OCI-M2 (cell line): Measurements from ENCODE around the gene GPR39.

ENCODE experiments used
- DNase-seq: peaks from one replicate; lab custom pipeline; 2025; ENCODE audit not compliant: unreplicated experiment; lab: John Stamatoyannopoulos, UW

Gene GPR39

DNA sequence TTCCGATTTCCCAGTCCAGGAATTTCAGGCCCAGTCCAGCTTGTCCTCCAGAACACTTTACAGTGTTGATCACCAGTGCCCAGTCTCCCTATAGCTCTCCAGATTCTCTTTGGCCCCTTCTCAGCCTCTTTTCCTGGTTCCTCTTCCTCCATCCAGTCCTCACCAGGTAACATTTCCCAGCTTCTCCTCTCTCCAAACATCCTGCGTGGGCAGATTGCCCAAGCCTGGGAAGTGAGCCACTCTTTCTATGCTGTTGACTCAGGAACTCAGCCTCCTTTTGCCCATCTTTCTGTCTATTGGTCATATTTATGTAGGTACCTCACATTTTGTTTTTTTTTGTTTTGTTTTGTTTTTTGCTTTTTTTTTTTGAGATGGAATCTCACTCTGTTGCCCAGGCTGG lies 144.0 kb downstream of the GPR39 start:
- DNase-seq, result no peak

DNA sequence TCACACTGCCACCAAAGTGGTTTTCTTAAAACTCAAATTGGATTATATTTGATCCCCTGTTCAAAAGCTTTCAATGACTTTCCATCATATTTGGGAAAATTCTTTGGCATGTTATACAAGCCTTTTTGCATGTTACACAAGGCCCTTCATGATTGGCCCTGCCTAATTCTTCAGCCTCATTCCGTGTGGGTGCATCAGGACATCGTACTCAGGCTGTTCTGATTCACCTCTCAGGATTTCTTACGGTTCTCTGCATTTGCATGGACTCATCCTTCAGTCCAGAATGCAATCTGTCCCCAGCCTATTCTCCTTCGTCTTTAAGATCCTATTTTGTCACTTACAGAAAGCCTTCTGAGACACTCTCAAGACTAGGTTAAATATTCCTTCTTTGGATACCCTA lies 145.6 kb downstream of the GPR39 start:
- no peak for DNase-seq

DNA sequence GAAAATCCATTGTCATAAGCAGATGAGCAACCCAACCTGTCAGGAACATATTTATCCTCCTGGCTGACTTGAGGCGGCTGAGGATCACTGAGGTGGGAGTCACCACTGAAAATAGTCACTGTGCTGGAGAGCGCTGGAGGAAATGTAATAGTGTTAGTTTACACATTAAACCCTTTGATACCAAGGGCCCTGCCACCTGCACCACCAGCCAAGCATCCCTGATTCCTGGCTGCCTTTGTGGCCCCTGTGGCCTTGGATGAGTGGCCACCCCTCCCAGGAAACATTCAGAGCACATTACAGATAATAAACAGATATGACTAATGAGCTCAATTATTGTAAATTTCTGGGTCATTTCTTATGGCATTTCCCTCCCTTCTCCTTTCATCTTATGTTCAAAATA lies 147.5 kb downstream of the GPR39 start:
- DNase-seq, result no peak

DNA sequence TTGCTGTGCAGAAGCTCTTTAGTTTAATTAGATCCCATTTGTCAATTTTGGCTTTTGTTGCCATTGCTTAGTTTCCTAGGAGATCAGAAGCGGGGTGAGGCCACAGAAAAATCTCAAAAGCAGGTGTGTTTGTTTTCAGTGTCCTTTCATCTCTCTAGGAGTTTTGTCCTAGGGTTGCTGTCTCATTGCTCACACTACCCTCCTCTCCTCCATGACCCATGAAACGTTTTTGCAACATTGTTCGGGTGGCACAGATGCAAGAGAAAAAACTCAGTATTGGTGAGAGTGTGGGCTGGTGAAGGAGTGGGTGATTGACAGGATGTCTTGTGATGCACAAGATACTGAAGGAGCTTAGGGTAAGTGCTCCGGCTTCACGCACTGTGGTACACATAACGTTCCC lies 149.8 kb downstream of the GPR39 start:
- no peak for DNase-seq

DNA sequence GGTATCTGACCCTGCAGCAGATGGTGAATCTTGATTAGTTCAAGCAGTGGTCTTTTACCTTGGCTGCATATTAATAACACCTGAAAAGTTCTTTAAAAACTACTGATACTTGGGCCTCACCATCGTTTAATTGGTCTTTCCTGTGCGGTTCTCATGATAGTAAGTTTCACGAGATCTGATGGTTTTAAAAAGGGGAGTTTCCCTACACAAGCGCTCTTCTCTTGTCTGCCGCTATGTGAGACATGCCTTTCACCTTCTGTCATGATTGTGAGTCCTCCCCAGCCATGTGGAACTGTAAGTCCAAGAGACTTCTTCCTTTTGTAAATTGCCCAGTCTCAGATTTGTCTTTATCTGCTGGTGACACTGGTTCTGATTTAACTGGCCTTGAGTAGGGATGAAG lies 151.1 kb downstream of the GPR39 start:
- DNase-seq, result no peak

DNA sequence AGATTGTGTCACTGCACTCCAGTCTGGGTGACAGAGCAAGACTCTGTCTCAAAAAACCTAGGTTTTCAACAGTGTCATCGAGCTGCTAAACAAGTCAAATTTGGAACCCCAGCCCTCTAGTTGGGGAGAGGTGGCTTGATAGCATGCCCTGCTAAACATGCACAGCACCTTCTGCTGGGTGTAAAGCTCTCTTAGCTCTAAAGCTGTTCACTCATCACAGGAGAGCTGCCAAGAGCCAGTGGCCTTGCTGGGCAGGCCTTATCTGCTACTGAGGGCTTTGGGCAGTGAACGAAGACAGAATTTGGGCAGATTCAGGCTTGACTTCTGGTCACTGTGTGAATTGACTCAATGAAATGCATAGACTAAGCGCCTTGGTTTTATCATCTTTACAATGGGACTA lies 152.1 kb downstream of the GPR39 start:
- DNase-seq, result no peak

DNA sequence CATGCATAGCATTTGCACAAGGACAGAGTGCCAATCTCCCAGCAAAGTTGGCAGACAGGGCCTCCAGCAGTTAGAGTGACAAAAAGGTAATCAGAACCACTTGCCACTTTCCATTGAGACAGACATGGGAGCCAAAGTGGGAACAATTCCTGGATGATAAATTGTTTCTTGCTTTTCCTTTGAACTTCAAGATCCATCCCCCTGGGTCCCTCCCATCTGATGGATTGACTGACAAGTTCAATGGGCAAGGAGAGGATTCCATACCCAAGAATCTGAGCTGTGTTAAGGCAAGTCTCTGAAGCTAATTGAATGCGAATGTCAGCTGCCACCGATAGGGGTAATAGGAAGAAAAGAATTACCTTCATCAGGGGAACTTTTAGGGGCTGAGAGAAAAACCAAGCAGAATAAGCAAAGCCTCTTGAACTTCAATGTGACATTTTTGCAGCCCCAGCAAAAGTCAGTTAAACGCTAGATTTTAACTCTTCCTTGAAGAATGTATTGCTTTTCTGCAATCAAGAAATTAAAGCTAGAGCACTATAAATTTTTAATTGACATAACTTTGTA lies 156.9 kb downstream of the GPR39 start:
- DNase-seq, result no peak

DNA sequence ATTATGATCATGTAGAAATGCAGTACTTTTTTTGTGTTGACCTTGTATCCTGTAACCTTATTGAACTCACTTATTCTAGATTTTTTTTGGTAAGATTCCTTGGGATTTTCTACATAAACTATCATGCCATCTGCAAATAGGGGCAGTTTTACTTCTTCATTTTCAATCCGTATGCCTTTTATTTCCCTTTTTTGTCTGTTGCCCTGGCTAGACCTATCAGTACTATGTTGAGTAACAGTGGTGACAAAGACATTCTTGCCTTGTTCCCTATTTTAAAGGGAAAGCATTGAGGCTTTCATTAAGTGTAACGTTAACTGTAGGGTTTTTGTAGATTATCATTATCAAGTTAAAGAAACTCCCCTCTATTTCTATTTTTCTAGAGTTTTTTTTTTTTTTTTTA lies 161.1 kb downstream of the GPR39 start:
- DNase-seq, result no peak

DNA sequence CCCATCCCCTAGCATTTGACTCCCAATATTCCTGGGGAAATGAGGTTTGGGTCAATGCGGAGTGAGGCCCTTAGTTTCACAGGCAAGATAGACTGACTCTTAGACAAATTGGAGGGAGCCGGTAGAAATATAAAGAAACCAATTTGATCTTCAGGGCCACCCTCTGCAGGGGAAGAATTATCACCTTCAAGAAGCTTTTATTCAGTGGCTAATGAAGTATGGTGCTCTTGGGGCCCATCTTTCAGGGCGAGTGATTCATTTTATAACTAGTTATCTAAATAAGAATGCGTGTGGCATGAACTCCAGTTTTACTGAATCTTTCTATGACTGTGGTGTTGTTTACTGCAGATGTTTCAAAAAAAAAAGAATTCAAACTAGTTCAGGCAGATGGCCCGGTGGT lies 165.0 kb downstream of the GPR39 start:
- DNase-seq, result no peak

DNA sequence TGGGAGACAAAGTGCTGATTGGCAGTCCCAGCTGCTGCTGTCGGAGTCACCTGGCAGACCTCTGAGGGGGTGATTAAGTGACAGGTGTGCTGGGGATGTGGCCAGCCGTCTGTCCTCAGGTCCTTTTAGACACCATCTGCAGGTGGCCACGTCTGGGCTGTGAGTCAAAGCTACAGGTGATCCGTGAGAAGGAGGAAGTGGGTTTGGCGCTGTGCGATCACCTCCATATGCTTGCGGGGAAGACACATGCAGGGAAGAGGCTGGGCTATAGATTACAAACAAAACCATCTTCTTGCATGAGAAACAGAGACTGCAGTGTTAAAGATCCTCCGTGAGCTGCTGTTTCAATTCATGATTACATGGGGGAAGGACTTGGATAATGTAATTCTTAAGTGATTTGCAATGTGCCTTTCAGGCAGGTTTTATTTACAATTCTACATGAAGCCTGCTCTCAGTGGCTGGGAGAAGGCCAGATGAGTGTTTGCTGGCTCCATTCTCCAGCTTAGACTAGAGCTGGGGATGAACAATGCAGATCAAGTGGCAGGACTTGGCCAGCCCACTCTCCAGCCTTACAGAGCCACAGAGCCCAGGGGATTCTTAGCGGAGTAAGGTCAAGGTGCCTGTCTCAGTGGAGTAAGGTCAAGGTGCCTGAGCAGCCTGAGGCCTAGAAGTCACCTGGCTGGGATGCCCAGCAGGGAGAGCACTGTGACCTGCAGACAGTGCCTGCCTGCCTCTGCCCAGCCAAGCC lies 165.6 kb downstream of the GPR39 start:
- DNase-seq, result no peak

DNA sequence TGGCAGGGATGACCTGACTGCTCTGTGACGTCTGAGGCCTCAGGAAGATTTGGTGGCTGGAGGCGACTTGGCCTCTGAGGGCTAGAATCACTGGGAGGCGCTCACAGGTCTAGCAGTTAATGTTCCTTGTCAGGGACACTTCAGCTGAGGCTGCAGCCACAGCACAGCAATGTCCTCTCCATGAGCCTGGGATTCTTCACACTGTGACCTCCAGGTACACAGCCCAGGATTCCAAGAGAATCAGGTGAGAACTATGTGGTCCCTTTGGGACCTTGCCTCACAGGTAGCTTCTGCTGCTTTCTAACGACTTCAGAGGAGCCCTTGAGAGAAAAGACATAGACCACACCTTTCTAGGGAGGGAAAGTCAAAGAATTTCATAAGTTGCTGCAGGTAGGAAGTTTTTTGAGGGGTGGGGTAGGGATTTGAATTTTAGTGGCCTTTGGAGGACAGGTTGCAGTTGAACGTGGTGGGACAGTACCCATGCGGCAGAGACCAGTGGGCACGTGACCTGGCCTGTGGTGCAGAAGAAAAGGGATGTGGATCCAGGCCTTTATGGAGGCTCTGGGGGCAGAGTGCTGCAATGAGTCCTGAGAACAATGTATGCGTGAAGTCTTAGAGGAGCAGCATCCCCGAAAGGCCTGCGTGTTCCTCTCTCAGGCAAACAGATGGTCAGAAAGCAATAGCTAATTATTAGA lies 167.2 kb downstream of the GPR39 start:
- no peak for DNase-seq

DNA sequence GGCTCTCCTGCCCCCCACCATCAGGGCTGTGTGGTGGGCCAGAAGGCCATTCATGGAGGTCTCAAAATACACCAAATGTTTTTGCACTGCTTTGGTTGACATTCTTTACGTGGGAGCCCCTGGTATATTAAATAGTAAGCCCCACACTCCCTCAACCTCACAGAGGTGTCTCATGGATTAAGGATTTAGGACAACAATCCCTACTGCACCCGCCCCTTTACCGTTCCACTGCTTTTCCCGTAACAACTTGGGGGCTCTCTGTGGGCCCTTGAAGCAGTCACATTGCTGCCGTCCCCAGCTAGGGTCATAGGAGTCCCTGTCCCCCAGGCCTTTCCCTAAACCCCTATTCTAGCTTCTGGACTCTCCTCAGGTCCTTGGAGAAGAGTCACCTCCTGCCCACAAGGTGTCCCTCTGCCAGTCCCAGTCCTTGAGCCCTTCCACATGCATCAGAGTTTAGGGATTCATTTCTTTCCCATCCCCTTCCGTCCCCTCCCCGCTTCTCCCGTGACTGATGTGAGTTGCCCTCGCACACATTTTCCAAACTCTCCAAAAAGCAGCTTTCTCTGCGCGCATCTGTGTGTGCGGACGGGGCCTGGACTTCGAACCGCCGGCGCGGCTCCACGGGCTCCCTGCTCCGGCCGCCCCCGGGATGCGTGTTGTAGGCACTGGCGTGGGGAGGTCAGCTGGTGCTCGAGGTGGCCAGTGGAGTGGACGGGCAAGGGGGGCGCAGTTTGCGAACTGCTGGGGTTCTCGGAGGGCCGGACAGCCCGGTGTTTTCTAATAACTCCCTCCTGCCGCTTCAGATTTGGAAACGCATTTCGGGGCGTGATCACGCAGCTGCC lies 168.6 kb downstream of the GPR39 start:
- DNase-seq, result no peak

DNA sequence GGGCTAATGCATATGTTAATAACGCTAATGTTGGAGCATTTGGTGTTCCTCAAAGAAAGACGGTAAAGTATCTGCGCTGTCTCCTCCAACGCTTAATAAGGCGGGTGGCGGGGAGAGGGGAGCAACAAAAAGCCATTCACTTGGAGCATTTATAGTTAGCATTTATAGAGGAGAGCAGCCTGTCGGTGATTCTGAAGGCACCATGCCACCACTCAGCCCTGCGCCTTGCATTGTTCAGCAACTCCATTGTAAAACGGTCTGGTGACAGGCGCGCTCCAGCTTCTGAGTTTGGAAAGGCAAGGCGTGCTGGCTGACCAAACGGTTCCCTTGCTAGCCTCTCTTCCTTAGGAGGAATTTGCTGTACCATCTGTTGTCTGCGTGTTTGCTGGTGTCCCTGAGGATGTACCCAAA lies 169.5 kb downstream of the GPR39 start:
- DNase-seq, result no peak

DNA sequence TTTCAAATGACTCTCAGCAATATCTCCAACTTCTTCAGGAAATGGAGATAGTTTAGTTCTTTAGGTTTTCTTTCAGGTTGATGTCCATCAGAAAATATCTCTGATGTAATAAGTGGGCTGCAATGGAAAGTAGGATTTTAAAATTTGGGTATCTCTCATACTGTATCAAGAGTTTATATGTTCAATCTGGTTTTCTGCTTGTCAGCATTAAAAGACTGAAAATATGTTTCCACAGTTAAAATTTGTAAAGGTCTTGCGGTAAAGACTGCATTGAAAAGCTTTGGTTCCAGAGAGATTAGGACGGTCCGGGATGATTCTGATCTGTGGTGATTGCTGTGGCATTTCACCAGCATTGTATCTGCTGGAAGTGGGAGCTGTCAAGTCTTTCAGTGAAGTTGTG lies 170.2 kb downstream of the GPR39 start:
- DNase-seq, result no peak

DNA sequence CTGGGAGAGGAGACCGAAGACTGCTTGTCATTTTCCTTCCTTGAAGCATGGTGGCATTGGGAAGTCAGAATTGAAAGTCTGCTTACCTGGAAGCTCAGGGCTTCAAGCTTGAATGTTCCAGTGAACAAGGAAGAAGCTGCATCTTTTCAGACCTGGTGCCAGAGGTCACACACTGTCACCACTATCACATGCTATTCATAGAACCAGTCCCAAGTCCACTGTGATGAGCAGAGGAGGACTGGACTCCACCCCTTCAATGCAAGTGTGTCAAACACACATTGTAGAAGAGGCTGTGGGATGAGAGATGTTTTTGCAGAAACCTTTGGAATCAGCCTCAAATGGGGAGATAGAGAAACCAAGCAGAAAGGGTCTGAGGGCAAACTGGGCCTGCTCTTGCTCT lies 172.0 kb downstream of the GPR39 start:
- DNase-seq, result no peak

DNA sequence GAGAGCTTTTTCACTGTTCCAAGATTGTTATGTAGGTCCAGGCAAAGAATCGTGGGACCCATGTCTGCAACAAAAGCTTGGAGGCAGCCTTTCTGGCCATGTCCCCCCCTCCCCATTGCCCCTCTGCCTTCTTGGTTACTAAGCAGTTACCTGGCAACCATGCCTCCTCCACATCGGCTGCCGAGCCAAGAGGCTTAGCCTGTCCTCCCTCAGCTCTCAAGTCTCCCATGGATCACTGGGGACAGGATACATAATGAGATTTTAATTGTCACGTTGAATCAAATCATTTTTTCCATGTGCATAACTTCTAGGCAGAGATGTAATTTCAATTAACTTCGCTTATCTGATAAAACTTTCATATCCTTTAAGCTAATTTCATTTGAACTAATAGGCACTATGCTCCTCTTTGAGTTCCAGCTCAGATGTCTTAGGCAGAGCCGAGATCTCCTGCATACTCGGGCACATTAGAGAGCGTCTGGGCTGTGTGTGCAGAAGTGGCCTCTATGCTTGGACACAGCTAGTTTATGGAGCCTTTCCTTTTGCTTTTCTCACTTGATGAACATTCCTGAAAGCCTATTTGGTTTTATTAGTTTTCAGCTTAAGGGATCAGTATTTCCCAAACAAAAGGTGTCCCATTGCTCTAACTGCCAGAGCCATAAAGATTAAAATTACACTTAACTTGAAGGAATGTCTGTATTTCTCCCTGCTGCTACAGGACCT lies 172.7 kb downstream of the GPR39 start:
- DNase-seq, result no peak

DNA sequence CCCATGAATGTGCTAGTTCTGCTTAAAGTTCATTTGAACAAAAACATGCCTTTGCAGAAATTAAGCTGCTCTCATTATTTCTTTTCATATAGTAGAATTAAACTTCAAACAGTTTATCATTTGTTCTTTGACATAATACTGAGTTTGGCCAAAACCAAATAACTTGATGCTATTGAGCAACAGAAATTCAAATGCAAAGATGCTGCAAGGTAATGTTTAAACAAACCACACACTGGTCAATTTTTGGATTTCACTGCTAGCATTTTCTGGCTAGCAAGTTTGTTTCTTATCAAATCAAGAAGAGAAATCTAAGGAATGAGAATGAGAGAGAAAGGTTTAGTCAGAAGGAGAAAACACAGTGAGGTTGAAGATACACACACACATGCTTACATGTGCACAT lies 173.4 kb downstream of the GPR39 start:
- no peak for DNase-seq

DNA sequence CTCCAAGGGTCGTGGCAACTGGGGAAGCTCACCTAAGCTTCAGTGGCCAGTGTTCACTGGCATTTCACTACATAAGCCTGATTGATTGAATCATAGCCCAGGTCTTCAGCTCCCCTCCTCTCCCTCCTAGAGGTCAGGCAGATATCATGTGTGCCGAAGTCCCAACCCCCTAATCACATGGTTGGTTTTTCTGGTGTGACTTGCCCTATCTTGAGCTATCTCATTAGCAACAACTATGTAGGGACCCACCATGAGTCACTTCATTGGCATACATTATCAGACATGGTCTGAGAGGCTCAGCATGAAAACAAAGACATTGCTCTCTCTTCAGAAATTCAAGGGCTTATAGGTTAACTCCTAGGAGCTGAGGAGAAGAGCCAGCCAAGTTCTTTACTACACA lies 176.6 kb downstream of the GPR39 start:
- no peak for DNase-seq

DNA sequence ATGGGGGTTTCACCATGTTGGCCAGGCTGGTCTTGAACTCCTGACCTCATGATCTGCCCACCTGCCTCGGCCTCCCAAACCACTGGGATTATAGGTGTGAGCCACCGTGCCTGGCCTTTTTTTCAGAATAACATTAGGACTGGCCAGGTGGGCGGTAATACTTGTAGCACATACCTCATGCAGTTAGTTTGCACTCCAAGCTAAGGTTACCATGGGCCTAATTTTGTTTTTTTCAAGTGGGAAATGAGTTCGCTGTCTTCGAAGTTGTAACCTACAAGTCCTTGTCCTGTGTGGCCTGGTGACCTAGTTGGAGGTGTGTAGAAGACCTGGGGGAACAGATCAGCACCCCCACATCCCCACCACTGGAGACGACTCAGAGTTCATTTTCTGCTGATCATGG lies 178.6 kb downstream of the GPR39 start:
- no peak for DNase-seq

DNA sequence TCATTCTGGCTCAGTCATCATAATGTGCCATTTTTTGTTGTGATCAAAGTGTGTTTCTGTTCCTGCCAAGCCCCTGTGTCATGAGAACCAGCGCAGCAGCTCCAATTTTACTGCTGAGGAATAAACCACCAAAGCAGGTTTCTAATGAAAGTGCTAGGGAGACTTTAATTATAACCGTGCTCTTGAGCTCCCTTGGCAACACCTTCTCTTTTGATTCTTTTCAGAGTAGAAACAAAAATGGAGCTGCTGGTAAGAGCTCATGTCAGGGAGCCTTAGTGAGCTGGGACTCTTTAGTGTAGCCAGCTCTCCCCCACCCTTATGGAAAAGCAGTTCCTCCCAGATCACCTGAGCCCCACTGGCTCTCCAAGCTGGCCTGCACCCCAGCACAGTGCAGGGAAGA lies 179.1 kb downstream of the GPR39 start:
- no peak for DNase-seq

DNA sequence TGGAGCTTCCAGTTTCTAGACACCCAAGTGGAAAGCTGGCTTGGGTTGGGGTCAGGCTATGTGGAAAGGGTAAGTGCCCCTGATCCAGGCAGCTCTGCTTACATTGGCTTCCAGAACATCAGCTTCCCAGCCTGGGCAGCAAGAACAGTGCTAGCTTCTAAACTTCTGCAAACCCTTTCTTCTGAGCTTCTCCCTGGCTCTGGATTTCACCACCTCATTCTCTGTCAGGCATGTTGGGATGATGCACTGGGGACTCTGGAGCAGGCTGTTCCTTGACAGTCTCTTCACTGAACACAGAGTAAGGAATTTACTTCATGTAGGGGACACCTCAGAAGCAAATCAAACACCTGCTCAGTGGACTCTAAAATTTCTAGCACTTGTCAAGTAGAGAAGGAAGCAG lies 180.6 kb downstream of the GPR39 start:
- DNase-seq, result no peak
